ENCODE results near the gene MED23. TPM values are rescaled to one million over a fixed set of nuclear protein-coding genes. Genes with fewer than 3 reads are reported as not detected.

The MED23 gene
- total and polyA plus RNA-seq, 10 of the 15 experiments (the other 5 are each of a cell fraction or from before 2014, with no cell fraction given): 7.1 to 42.9 (median 19.6) TPM

DNA sequence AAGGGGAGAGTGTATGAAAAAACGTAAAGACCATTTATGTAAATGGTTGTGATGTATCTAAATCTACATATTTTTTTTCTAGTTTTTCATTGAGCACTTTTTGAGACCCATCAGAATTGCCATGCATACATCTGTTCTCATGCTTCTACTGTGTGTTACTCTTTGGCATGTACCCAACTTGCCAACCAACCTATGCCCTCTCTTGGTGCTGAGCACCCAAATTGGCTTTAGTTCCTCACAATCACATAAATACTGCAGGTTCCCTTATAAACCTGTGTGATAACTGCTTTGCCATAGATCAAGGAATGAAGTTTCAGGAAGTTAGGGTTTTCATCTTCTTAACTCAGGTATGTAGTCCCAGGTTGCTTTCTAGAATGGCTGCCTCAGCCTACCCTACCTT, 16.9 kb upstream of the MED23 start:
- ChIA-PET CTCF (interaction anchor here (1.3 kb wide), 1 partner anchor 17 kb away, joined by 5 read pairs; the partner anchor contains the start of gene MED23), SMC1A (ENCODE audit: uncharacterized antibody, unreplicated experiment) (no interaction called here), RAD21 (ENCODE audit: unreplicated experiment) (no interaction called here), POLR2A (no interaction called here)
- Histone ChIP-seq H3K27me3 (replicated peaks in 1 of 2; ENCODE audit: control insufficient read depth in 2 of 2, insufficient read depth in 2 of 2, low read length in 1 of 2) (peaks cover 0 to 3% of the 10 kb centered on the region in 2 experiments; a peak in 2 of 4 replicates), H2AFZ (ENCODE audit: control insufficient read depth, low read depth, low read length) (no peak overlapping the region), H3K4me3 (no peak overlapping the region), H3K9ac (ENCODE audit: control insufficient read depth, insufficient read depth, low read length) (no peak overlapping the region), H3K79me2 (ENCODE audit: control insufficient read depth, insufficient read depth, low read length) (no peaks in the 10 kb centered on the region), H3K4me1 (ENCODE audit: control insufficient read depth, insufficient read depth, low read length) (no peaks in the 10 kb centered on the region), H4K20me1 (ENCODE audit: control insufficient read depth, insufficient read depth) (no peaks in the 10 kb centered on the region), H3K36me3 (ENCODE audit: control insufficient read depth in 2 of 2, insufficient read depth in 2 of 2, low read length in 1 of 2) (no peaks in the 10 kb centered on the region), H3K27ac (ENCODE audit: control insufficient read depth, insufficient read depth) (no peak overlapping the region), H3K9me3 (replicated peaks; ENCODE audit: control insufficient read depth, insufficient read depth, low read length) (no peaks in the 10 kb centered on the region), H3K4me2 (ENCODE audit: control insufficient read depth, insufficient read depth) (no peak overlapping the region)
- FAIRE-seq (no peak), ATAC-seq (no peak), DNase-seq (ENCODE audit: low read depth, low spot score) (no peak)
- intact Hi-C loops (cut with micrococcal nuclease; ENCODE audit: unreplicated experiment) (no loop called here), in situ Hi-C loops (cut with MboI) (no loop called here)
- no peak for TF ChIP-seq IRF3 (IDR thresholded peaks at IDR 0.05)
- no peak for TF ChIP-seq RAD51 (IDR thresholded peaks at IDR 0.05)
- TF ChIP-seq IKZF1 (conservative IDR thresholded peaks at IDR 0.05): no peak
- TF ChIP-seq BRCA1 (IDR thresholded peaks at IDR 0.05; ENCODE audit: low read depth, low read length): no peak
- no peak for TF ChIP-seq TAF1 (IDR thresholded peaks at IDR 0.05; ENCODE audit: borderline replicate concordance, low read depth, low read length)
- no peak for TF ChIP-seq CTCF (IDR thresholded peaks at IDR 0.05 in 2 of 3, conservative IDR thresholded peaks at IDR 0.05 in 1 of 3; ENCODE audit: control insufficient read depth in 2 of 3, extremely low read depth in 1 of 3, insufficient read depth in 1 of 3, low read depth in 3 of 3, low read length in 3 of 3)
- no peak for TF ChIP-seq ZZZ3 (IDR thresholded peaks at IDR 0.05; ENCODE audit: control insufficient read depth, insufficient read length, low read depth)
- TF ChIP-seq CREM (IDR thresholded peaks at IDR 0.05; ENCODE audit: low read depth): no peak
- WGBS (ENCODE audit: insufficient coverage, insufficient replicate concordance, low lambda C conversion rate, missing lambda C conversion rate): 0% methylated on average over 1 of the region's 1 CpG
- BruUV-seq (replicated peaks): no TSS peak

Data from GM12878 (cell line).